ENCODE measurements around the gene IQGAP2.
"Not testable (repeated sequence)": the region's sequence is repeated elsewhere in the genome, so short reads cannot be mapped to it uniquely, and the experiment has no call there.

Gene IQGAP2

DNA sequence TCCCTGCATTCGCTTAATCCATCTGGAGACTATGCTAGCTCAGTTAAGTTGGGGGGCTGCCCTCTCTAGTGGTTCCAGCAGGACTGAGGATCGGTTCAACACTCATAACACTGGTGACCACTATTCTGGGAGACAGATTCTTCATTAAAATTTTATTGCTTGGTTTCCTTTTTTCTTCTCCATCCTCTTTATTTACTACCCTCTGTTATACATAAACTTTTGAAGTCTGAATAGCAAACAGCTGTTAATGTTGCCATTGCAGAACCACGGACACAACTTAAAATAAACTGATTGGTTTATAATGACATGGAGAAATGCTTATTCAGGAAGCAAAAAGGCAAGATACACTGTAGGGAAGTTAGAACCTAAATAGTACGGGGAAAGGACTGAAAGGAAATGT lies 22.1 kb downstream of the IQGAP2 start:
- Histone ChIP-seq H3K36me3 (ENCODE audit: low read length) (no peaks in the 10 kb centered on the region), H3K27me3 (ENCODE audit: low read length) (no peaks in the 10 kb centered on the region), H2AFZ (ENCODE audit: low read depth, low read length, severe bottlenecking) (no peak overlapping the region), H4K20me1 (ENCODE audit: low read depth, low read length) (no peaks in the 10 kb centered on the region), H3K9me3 (ENCODE audit: insufficient read depth, low read length) (no peaks in the 10 kb centered on the region), H3K9me2 (replicated peaks; ENCODE audit: insufficient read depth, low read length) (no peaks in the 10 kb centered on the region), H3K4me2 (ENCODE audit: low read depth, low read length, poor library complexity, severe bottlenecking) (no peak overlapping the region), H3K9ac (ENCODE audit: low read length) (no peak overlapping the region), H3K79me2 (ENCODE audit: insufficient read depth, low read length) (no peaks in the 10 kb centered on the region), H3F3A (ENCODE audit: insufficient read depth) (no peaks in the 10 kb centered on the region), H3K27ac (ENCODE audit: low read depth, low read length) (no peak overlapping the region), H3K4me3 (ENCODE audit: insufficient read depth, low read length, poor library complexity, severe bottlenecking) (no peak overlapping the region)
- TF ChIP-seq CTCF (IDR thresholded peaks at IDR 0.05; ENCODE audit: insufficient read depth, low read length, poor library complexity, severe bottlenecking) (no peak), EZH2phosphoT487 (conservative IDR thresholded peaks at IDR 0.05; ENCODE audit: low read length) (no peak)

- no peaks in the 10 kb centered on the region for H4K20me1 ChIP-seq (ENCODE audit: low read depth, low read length)
- no peaks in the 10 kb centered on the region for H3K9me3 ChIP-seq (ENCODE audit: insufficient read depth, low read length)
- no peaks in the 10 kb centered on the region for H3K79me2 ChIP-seq (ENCODE audit: insufficient read depth, low read length)
- H3K9ac ChIP-seq (ENCODE audit: low read length), result no peak overlapping the region
- H3K4me3 ChIP-seq (ENCODE audit: insufficient read depth, low read length, poor library complexity, severe bottlenecking), result no peak overlapping the region
- no peaks in the 10 kb centered on the region for H3F3A ChIP-seq (ENCODE audit: insufficient read depth)
- no peak overlapping the region for H3K4me2 ChIP-seq (ENCODE audit: low read depth, low read length, poor library complexity, severe bottlenecking)
- TF ChIP-seq EZH2phosphoT487 (conservative IDR thresholded peaks at IDR 0.05; ENCODE audit: low read length) (no peak), CTCF (IDR thresholded peaks at IDR 0.05; ENCODE audit: insufficient read depth, low read length, poor library complexity, severe bottlenecking) (no peak)
- no peak overlapping the region for H2AFZ ChIP-seq (ENCODE audit: low read depth, low read length, severe bottlenecking)
- no peaks in the 10 kb centered on the region for H3K27me3 ChIP-seq (ENCODE audit: low read length)
- no peaks in the 10 kb centered on the region for H3K36me3 ChIP-seq (ENCODE audit: low read length)
- H3K9me2 ChIP-seq (replicated peaks; ENCODE audit: insufficient read depth, low read length), result no peaks in the 10 kb centered on the region
- no peak overlapping the region for H3K27ac ChIP-seq (ENCODE audit: low read depth, low read length)
Observed at GRCh38 chr5:76425928-76426804, 23.1 kb downstream of the IQGAP2 start.

DNA sequence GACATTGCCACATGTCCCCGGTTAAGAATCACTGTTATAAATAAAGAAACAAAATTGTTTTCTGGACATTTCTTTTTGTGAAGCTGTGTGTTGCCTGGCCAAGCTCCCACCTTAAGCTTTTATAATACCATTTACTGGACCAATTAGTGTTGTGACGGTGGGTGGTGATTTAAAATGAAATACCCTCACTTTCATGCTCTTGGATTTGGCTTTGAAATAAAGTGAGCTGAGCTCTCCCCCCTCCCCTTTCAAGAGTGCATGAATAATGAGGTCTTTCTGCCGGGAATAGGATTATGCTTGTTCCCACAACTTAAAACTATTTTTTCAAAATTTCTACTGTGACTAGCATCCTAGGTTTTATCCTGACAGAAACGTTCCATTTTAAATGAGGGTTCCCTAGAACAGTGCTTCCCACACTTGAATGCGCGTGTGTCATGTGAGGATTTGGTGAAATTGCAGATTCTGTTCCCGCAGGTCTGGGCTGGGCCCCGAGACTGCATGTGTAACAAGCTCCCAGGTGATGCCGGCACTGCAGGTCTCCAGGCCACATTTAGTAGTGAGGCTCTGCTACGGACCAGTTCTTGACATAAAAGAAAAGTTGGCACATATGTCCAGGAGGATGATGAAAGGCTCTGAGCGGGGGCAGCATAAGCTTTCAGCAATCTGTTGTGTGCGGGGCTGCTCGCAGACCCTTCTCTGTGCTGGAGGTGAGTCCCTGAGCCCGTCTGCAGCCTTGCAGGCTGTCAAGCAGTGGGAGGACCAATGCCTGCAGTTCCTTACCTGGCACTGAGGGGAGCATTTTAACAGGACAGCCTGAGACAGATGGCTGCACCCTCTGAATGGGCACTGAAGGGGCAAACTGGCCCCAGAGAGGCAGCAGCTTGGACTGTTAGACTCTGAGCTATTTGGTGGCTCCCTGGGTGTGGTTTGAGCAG lies 24.4 kb downstream of the IQGAP2 start:
- no peaks in the 10 kb centered on the region for H3K9me2 ChIP-seq (replicated peaks; ENCODE audit: insufficient read depth, low read length)
- H3K36me3 ChIP-seq (ENCODE audit: low read length), result no peaks in the 10 kb centered on the region
- TF ChIP-seq CTCF (IDR thresholded peaks at IDR 0.05; ENCODE audit: insufficient read depth, low read length, poor library complexity, severe bottlenecking) (no peak), EZH2phosphoT487 (conservative IDR thresholded peaks at IDR 0.05; ENCODE audit: low read length) (no peak)
- H3F3A ChIP-seq (ENCODE audit: insufficient read depth), result no peaks in the 10 kb centered on the region
- no peak overlapping the region for H3K4me3 ChIP-seq (ENCODE audit: insufficient read depth, low read length, poor library complexity, severe bottlenecking)
- H4K20me1 ChIP-seq (ENCODE audit: low read depth, low read length), result no peaks in the 10 kb centered on the region
- H3K27me3 ChIP-seq (ENCODE audit: low read length), result no peaks in the 10 kb centered on the region
- H3K79me2 ChIP-seq (ENCODE audit: insufficient read depth, low read length), result no peaks in the 10 kb centered on the region
- H3K9me3 ChIP-seq (ENCODE audit: insufficient read depth, low read length), result no peaks in the 10 kb centered on the region
- no peak overlapping the region for H3K4me2 ChIP-seq (ENCODE audit: low read depth, low read length, poor library complexity, severe bottlenecking)
- no peak overlapping the region for H3K9ac ChIP-seq (ENCODE audit: low read length)
- H3K27ac ChIP-seq (ENCODE audit: low read depth, low read length), result no peak overlapping the region
- H2AFZ ChIP-seq (ENCODE audit: low read depth, low read length, severe bottlenecking), result no peak overlapping the region

GRCh38 chr5:76428550-76428949 lies 25.5 kb downstream of the IQGAP2 start:
- not testable (repeated sequence) for H3F3A ChIP-seq (ENCODE audit: insufficient read depth); H3K9me3 ChIP-seq (ENCODE audit: insufficient read depth, low read length); H3K9me2 ChIP-seq (replicated peaks; ENCODE audit: insufficient read depth, low read length); H3K9ac ChIP-seq (ENCODE audit: low read length); H3K27me3 ChIP-seq (ENCODE audit: low read length); H3K4me3 ChIP-seq (ENCODE audit: insufficient read depth, low read length, poor library complexity, severe bottlenecking); H3K36me3 ChIP-seq (ENCODE audit: low read length); H2AFZ ChIP-seq (ENCODE audit: low read depth, low read length, severe bottlenecking); H3K4me2 ChIP-seq (ENCODE audit: low read depth, low read length, poor library complexity, severe bottlenecking); H4K20me1 ChIP-seq (ENCODE audit: low read depth, low read length); H3K27ac ChIP-seq (ENCODE audit: low read depth, low read length); H3K79me2 ChIP-seq (ENCODE audit: insufficient read depth, low read length)

Measured in SU-DHL-6 (cell line).